Activated CD4-positive, alpha-beta T cell treated with anti-CD3 and anti-CD28 coated beads, Interleukin-2, amount 10 ng/mL, durations not matched to agents 7 days and 5 days (primary cell): Measurements from ENCODE around the gene SPEM2. TPM values are rescaled to one million over a fixed set of nuclear protein-coding genes. Genes with fewer than 3 reads are reported as not detected.

Experiments
- CTCF ChIA-PET: fragments of 350-600 bp; sonication (Branson Sonifier 250); formaldehyde crosslinking; loops from one replicate; lab custom pipeline; 2021; ENCODE audit warnings: antibody characterized with exemption; lab: Charles Lee
- POLR2A ChIA-PET: fragments of 350-600 bp; sonication (Branson Sonifier 250); formaldehyde crosslinking; loops from one replicate; lab custom pipeline; 2021; ENCODE audit warnings: antibody characterized with exemption; lab: Charles Lee
- DNase-seq: peaks from one replicate; pipeline ENCODE4 v3.0.0-alpha.2; 2020
- H3K27ac Mint-ChIP-seq: one replicate; pipeline ENCODE4 v1.8.0; 2021; ENCODE audit warnings: mild to moderate bottlenecking, moderate library complexity, mixed read lengths
- H3K27me3 Mint-ChIP-seq: one replicate; pipeline ENCODE4 v1.8.0; 2021; ENCODE audit warnings: mixed read lengths
- H3K36me3 Mint-ChIP-seq: one replicate; pipeline ENCODE4 v1.8.0; 2021; ENCODE audit warnings: low read depth, mixed read lengths
- H3K4me1 Mint-ChIP-seq: one replicate; pipeline ENCODE4 v1.8.0; 2021; ENCODE audit warnings: mixed read lengths
- H3K4me3 Mint-ChIP-seq: one replicate; pipeline ENCODE4 v1.8.0; 2021; ENCODE audit warnings: mild to moderate bottlenecking, moderate library complexity, mixed read lengths
- H3K9me3 Mint-ChIP-seq: one replicate; pipeline ENCODE4 v1.8.0; 2021; ENCODE audit warnings: mixed read lengths
- total RNA-seq, 2 experiments: library from RNA; stranded (reverse); gene quantifications; one replicate each; pipeline ENCODE4 v1.2.3, GENCODE V29; 2021

SPEM2 gene
- total RNA-seq, 2 experiments from 2014 or later: not detected

DNA sequence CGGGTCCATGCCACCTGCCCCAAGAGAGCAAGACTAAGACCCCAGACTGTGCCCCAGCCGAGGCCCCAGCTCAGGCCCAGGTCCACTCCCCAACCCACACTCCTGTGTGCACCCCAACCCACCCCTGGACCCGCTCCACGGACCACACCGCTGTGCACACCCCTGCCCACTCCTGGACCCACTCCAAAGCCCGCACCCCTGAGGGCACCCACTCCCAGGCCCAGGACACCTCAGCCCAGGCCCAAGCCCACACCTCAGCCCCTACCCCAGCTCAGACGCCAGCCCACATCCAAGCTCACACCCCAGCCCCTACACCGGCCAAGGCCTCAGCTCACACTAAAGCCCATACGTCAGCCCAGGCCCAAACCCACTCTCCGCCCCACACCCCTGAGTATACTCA lies 4.3 kb downstream of the SPEM2 start:
- CTCF ChIA-PET: no interaction called here
- H3K4me1 Mint-ChIP-seq: no peaks in the 10 kb centered on the region
- no peak overlapping the region for H3K4me3 Mint-ChIP-seq
- H3K27ac Mint-ChIP-seq: no peak overlapping the region
- H3K9me3 Mint-ChIP-seq: no peaks in the 10 kb centered on the region
- no peaks in the 10 kb centered on the region for H3K36me3 Mint-ChIP-seq
- H3K27me3 Mint-ChIP-seq: no peaks in the 10 kb centered on the region
- no peak for DNase-seq
- POLR2A ChIA-PET: no interaction called here

DNA sequence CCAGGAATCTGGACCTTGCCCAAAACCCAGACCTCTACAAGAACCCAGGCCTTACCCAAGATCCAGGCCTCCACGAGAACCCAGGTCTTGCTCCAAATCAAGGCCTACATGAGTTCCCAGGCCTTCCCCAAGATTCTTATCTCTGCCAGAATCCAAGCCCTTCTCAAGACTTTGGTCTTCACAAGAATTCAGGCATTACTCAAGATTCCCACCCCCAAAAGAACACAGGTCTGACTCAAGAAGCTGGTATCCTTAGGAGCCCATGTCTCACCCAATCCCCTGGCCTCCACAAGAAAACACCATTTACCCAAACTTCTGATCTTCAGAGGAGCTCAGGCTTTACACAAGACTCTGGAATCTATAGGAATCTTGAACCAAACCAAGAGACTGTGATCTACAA lies 5.8 kb downstream of the SPEM2 start:
- H3K36me3 Mint-ChIP-seq: peaks cover 3% of the 10 kb centered on the region
- no peak overlapping the region for H3K27ac Mint-ChIP-seq
- H3K4me1 Mint-ChIP-seq: peaks cover 10% of the 10 kb centered on the region
- no peak overlapping the region for H3K4me3 Mint-ChIP-seq
- DNase-seq: no peak
- ChIA-PET POLR2A (no interaction called here), CTCF (interaction anchor here (1.1 to 2.2 kb wide), 3 partner anchors 12 to 24 kb away, joined by 3 to 6 read pairs (median 3); no protein-coding TSS in a partner anchor)
- H3K9me3 Mint-ChIP-seq: no peaks in the 10 kb centered on the region
- H3K27me3 Mint-ChIP-seq: no peaks in the 10 kb centered on the region

DNA sequence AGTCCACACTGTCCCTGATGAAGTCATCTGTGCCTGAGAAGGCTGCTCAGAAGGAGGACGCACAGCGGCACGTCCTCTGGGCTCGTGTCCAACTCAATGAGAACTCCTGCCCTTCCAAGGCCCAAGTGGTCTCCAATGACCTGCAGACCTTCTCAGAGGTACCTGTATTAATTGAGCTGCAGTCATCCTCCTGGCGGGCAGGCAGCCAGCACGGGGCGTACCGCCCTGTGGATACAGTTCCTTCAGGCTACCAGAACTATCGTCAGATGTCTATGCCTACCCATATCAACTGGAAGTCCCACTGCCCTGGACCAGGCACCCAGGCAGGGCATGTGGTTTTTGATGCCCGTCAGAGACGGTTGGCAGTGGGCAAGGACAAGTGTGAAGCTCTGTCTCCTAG lies 6.9 kb downstream of the SPEM2 start:
- no peak overlapping the region for H3K4me3 Mint-ChIP-seq
- H3K27ac Mint-ChIP-seq: no peak overlapping the region
- H3K4me1 Mint-ChIP-seq: peaks cover 17% of the 10 kb centered on the region
- H3K27me3 Mint-ChIP-seq: no peaks in the 10 kb centered on the region
- DNase-seq: no peak
- H3K9me3 Mint-ChIP-seq: no peaks in the 10 kb centered on the region
- H3K36me3 Mint-ChIP-seq: peaks cover 5% of the 10 kb centered on the region
- ChIA-PET CTCF (interaction anchor here (0.6 to 2.2 kb wide), 4 partner anchors 12 to 30 kb away, joined by 3 to 7 read pairs (median 4); no protein-coding TSS in a partner anchor), POLR2A (no interaction called here)

DNA sequence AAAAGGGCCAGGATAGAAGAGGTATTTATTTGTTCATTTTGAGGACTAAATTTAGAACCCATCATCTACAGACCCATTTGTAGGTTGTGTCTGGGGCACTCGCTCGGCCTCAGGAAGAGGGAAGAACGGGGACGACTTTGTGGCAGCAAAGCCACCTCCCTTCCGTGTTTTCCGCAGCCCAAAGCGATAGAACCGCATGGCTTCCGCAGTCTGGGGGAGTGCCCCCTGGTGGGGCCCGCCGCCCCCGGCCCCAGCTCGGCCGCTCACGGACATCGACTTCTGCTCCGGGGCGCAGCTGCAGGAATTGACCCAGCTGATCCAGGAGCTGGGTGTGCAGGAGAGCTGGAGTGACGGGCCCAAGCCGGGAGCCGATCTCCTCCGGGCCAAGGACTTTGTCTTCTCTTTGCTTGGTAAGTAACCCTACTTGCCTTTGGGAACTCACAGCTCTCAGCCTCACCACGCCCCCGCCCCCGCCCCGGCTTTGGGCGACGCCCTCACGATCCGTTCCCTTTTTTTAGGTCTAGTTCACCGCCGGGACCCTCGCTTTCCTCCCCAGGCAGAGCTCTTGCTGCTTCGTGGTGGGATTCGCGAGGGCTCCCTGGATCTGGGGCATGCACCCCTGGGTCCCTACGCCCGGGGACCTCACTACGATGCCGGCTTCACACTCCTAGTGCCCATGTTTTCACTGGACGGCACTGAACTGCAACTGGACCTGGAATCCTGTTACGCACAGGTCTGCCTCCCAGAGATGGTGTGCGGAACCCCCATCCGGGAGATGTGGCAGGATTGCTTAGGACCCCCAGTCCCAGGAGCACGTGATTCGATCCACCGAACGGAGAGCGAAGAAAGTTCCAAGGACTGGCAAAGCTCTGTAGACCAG lies 10.5 kb downstream of the SPEM2 start:
- peaks cover 43% of the 10 kb centered on the region for H3K4me1 Mint-ChIP-seq
- no peaks in the 10 kb centered on the region for H3K9me3 Mint-ChIP-seq
- POLR2A ChIA-PET: interaction anchor here (0.6 to 1.6 kb wide), 5 partner anchors 16 to 250 kb away, joined by 3 to 4 read pairs (median 3); partner anchors contain the start of gene POLR2A
- peaks cover 17% of the 10 kb centered on the region for H3K27me3 Mint-ChIP-seq
- H3K4me3 Mint-ChIP-seq: peak overlapping the region; percentile 87
- H3K36me3 Mint-ChIP-seq: peaks cover 24% of the 10 kb centered on the region
- CTCF ChIA-PET: interaction anchor here (0.5 to 4.2 kb wide), 38 partner anchors 9 to 252 kb away, joined by 3 to 45 read pairs (median 5); partner anchors contain the start of genes ACAP1, CHRNB1, FXR2 and KCTD11
- DNase-seq: peak; percentile 71
- peak overlapping the region; percentile 97 for H3K27ac Mint-ChIP-seq

DNA sequence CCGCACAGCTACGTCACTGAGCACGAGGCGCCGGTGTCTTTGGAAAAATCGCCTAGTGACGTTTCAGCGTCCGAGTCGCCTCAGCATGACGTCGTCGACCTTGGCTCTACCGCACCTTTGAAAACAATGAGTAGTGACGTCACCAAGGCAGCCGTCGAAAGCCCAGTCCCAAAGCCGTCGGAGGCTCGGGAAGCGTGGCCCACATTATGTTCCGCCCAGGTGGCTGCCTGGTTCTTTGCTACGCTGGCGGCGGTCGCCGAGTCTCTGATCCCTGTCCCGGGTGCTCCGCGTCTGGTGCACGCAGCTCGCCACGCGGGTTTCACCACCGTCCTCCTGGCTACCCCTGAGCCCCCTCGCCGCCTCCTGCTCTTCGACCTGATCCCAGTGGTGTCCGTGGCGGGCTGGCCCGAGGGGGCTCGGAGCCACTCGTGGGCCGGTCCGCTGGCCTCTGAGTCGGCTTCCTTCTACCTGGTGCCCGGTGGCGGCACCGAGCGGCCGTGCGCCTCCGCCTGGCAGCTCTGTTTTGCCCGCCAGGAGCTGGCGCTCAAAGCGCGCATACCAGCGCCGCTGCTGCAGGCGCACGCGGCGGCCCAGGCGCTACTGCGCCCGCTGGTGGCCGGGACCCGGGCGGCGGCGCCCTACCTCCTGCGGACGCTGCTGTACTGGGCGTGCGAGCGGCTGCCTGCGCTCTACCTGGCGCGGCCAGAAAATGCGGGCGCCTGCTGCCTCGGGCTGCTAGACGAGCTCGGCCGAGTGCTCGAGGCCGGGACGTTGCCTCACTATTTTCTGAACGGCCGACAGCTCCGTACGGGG lies 11.3 kb downstream of the SPEM2 start:
- H3K36me3 Mint-ChIP-seq: peaks cover 24% of the 10 kb centered on the region
- DNase-seq: peak; percentile 81
- H3K4me3 Mint-ChIP-seq: peak overlapping the region; percentile 87
- POLR2A ChIA-PET: interaction anchor here (0.7 to 1.6 kb wide), 3 partner anchors 15 to 126 kb away, joined by 3 to 4 read pairs (median 3); partner anchors contain the start of gene POLR2A
- H3K27ac Mint-ChIP-seq: peak overlapping the region; percentile 97
- H3K4me1 Mint-ChIP-seq: peaks cover 43% of the 10 kb centered on the region
- CTCF ChIA-PET: interaction anchor here (0.6 to 4.2 kb wide), 51 partner anchors 8 to 198 kb away, joined by 3 to 45 read pairs (median 4); partner anchors contain the start of genes ACAP1, CD68, CHRNB1 and FXR2
- no peaks in the 10 kb centered on the region for H3K9me3 Mint-ChIP-seq
- H3K27me3 Mint-ChIP-seq: peaks cover 23% of the 10 kb centered on the region

DNA sequence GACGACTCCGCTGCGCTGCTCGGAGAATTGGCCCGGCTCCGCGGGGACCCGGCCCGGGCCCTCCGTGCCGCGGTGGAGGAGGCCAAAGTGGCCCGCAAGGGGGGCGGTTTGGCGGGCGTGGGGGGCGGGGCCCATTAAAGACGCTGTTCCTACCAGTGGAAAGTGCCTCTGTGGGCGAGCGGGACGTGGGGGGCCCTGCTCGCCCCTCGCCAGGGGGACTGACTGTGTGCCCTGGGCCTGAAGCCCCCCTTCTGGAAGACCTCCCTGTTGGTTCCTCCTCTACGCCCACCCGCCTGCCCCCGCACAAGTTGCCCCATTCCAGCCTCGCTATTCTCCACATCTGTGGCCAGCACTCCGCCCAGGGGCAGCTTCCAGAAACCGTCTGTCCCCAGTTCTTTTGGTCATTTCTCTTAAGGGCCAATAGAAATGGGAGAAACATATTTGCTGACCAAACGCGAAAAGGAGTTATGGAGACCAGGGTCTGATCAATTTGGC lies 12.0 kb downstream of the SPEM2 start:
- Mint-ChIP-seq H3K4me3 (peak overlapping the region; percentile 87), H3K4me1 (peaks cover 43% of the 10 kb centered on the region), H3K27me3 (peaks cover 27% of the 10 kb centered on the region), H3K27ac (no peak overlapping the region), H3K36me3 (peaks cover 24% of the 10 kb centered on the region), H3K9me3 (no peaks in the 10 kb centered on the region)
- CTCF ChIA-PET: interaction anchor here (0.7 to 4.2 kb wide), 39 partner anchors 7 to 198 kb away, joined by 3 to 45 read pairs (median 5); partner anchors contain the start of genes ACAP1, CD68, CHRNB1 and GABARAP
- POLR2A ChIA-PET: no interaction called here
- no peak for DNase-seq

DNA sequence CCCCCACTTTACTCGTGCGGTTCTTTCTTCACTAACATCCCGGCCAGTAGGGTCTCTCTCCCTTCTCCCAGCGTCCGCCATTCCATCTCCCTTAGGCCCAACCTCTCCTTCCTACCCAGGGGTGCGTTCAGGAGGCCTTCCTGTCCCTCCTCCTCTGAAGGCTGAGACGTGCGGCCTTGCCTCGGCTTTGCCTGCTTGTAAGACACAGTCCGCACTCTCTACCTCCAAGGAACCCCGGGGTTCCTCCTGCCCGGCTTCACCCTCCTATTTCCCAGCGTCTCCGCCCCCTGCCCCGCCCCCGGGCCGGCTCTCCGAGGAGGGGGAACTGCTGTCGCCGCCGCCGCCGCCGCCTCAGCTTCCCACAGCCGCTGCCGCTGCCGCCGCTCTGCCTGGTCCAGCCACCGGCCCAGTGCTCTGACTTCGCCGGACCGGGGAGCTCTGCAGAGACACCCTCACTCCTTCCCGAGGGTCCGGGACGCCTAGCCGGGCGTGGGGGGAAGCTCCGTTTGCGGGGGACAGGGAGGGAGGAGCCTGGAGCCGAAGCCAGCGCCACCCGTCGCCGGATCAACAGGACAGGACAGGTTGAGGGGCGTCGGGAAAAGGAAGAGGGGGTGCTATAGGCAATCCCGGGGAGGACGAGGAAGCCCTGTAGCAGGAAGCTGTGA lies 12.7 kb downstream of the SPEM2 start:
- Mint-ChIP-seq H3K4me1 (peaks cover 43% of the 10 kb centered on the region), H3K9me3 (no peaks in the 10 kb centered on the region), H3K27me3 (peaks cover 29% of the 10 kb centered on the region), H3K27ac (peak overlapping the region; percentile 80), H3K36me3 (peaks cover 24% of the 10 kb centered on the region), H3K4me3 (peak overlapping the region; percentile 69)
- POLR2A ChIA-PET: no interaction called here
- CTCF ChIA-PET: interaction anchor here (0.8 to 4.2 kb wide), 4 partner anchors 9 to 123 kb away, joined by 3 to 45 read pairs (median 13); partner anchors contain the start of genes KCTD11 and TMEM95
- DNase-seq: peak; percentile 57

DNA sequence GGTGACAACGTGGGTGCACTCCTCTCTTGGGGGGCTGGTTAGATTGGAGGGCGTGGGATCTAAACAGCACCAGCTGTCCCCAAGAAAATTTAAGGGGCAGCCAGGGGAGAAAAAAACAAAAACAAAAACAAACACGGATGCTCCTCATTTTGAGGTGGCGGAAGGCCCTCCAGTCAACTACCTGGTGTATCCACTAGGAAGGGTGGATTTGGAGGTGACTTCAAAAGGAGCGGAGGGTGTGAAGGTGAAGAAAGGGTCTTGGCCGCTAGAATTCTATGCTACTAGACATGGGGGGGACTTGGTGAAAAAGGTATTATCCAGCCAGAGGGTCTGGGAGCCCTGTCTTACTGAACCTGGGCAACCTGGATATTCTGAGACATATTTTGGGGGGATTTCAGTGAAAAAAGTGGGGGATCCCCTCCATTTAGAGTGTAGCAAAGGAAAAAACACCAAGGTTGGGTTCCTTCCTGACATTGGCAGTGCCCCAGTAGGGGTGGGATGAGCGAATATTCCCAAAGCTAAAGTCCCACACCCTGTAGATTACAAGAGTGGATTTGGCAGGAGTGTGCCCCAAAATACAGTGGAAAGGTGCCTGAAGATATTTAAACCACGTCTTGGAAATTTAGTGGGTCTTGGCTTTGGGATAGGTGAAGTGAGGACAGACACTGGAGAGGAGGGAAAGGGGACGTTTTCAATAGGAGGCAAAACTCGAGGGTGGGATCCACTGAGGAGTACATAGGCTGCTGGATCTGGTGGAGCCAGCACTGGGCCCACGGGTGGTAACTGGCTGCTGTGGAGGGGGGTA lies 13.4 kb downstream of the SPEM2 start:
- peaks cover 33% of the 10 kb centered on the region for H3K27me3 Mint-ChIP-seq
- CTCF ChIA-PET: interaction anchor here (0.8 to 1.4 kb wide), 4 partner anchors 8 to 122 kb away, joined by 3 to 4 read pairs (median 4); no protein-coding TSS in a partner anchor
- H3K4me3 Mint-ChIP-seq: peak overlapping the region; percentile 69
- peaks cover 26% of the 10 kb centered on the region for H3K36me3 Mint-ChIP-seq
- POLR2A ChIA-PET: no interaction called here
- DNase-seq: no peak
- no peak overlapping the region for H3K27ac Mint-ChIP-seq
- H3K4me1 Mint-ChIP-seq: peaks cover 43% of the 10 kb centered on the region
- H3K9me3 Mint-ChIP-seq: no peaks in the 10 kb centered on the region

DNA sequence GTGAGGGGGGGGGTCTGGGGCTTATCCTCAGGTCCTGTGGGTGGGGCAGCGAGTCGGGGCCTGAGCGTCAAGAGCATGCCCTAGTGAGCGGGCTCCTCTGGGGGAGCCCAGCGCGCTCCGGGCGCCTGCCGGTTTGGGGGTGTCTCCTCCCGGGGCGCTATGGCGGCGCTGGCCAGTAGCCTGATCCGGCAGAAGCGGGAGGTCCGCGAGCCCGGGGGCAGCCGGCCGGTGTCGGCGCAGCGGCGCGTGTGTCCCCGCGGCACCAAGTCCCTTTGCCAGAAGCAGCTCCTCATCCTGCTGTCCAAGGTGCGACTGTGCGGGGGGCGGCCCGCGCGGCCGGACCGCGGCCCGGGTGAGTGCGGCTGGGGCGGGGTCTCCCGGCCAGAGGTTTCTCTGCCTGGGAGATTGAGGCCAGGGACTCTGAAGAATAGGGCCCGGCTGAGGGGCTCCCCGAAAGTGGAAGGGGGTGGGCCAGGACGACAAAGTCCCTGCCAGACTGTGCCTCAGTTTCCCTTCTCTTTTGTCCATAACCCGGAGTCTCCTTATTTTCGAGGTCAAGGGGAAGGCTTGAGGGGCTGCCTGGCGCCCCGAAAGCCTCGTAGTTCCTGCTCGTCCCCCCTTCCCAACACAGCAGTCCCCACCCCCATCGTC lies 14.2 kb downstream of the SPEM2 start, which contains the start of gene FGF11:
Gene FGF11, plus strand, starts transcription at position 51 of the 651 bp plus-strand sequence. Its CDS starts 109 bp downstream, at position 160.
- Mint-ChIP-seq H3K9me3 (no peaks in the 10 kb centered on the region), H3K36me3 (peaks cover 27% of the 10 kb centered on the region), H3K4me1 (peaks cover 43% of the 10 kb centered on the region), H3K27me3 (peaks cover 41% of the 10 kb centered on the region), H3K4me3 (peak within 1 kb of the TSS; percentile 80), H3K27ac (peak within 1 kb of the TSS; percentile 51)
- POLR2A ChIA-PET: no interaction called here
- CTCF ChIA-PET: interaction anchor here (1.2 to 1.4 kb wide), 2 partner anchors 13 to 121 kb away, joined by 4 read pairs; no protein-coding TSS in a partner anchor
- DNase-seq: no peak

DNA sequence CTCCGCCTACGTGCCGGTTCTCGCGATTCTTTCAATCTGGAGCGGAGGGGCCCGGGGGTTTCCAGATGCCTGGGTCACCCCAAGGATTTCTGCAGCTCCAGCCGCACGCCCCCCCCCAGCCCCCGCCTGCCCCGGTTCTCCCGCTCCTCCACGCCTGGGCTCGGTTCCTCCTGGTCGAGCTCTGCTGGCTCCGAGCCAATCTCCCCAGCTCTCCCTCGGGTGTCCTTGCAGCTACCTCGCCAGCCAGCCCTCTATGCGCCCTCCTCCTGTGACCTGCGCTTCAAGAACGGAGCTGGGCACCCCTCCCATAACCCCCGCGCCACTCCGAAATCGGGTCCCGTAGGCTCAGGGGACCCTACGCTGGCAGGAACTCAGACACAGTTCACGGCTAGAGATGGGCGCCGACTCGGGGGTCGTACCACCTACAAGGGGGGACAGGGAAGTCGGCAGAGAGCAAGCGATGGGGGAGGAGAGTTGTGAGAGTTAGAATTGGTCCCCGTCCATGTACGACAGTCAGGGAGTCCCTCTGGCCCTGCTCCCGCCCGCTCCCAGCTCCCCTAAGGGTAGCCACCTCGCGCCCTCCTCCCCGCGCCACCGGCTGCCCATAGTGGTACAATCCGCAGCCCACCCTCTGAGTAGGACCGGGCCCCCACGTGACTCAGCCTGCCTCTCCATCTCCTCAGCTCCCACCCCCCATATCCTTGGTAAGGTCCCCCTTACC lies 14.9 kb downstream of the SPEM2 start:
- peak overlapping the region; percentile 51 for H3K27ac Mint-ChIP-seq
- peaks cover 45% of the 10 kb centered on the region for H3K27me3 Mint-ChIP-seq
- H3K4me3 Mint-ChIP-seq: peak overlapping the region; percentile 80
- POLR2A ChIA-PET: no interaction called here
- CTCF ChIA-PET: interaction anchor here (0.5 to 1.9 kb wide), 9 partner anchors 12 to 144 kb away, joined by 3 to 10 read pairs (median 4); partner anchors contain the start of gene TMEM95
- H3K9me3 Mint-ChIP-seq: no peaks in the 10 kb centered on the region
- H3K4me1 Mint-ChIP-seq: peaks cover 45% of the 10 kb centered on the region
- peaks cover 27% of the 10 kb centered on the region for H3K36me3 Mint-ChIP-seq
- peak; percentile 43 for DNase-seq
